Kidney capillary endothelial cell (primary cell): Measurements from ENCODE around the gene TOMM20.
"Not testable (repeated sequence)": the region's sequence is repeated elsewhere in the genome, so short reads cannot be mapped to it uniquely, and the experiment has no call there.

Experiments used
- DNase-seq: peaks from one replicate; pipeline ENCODE4 v3.0.0-alpha.2; 2018; ENCODE audit warnings: low spot score

TOMM20 gene

DNA sequence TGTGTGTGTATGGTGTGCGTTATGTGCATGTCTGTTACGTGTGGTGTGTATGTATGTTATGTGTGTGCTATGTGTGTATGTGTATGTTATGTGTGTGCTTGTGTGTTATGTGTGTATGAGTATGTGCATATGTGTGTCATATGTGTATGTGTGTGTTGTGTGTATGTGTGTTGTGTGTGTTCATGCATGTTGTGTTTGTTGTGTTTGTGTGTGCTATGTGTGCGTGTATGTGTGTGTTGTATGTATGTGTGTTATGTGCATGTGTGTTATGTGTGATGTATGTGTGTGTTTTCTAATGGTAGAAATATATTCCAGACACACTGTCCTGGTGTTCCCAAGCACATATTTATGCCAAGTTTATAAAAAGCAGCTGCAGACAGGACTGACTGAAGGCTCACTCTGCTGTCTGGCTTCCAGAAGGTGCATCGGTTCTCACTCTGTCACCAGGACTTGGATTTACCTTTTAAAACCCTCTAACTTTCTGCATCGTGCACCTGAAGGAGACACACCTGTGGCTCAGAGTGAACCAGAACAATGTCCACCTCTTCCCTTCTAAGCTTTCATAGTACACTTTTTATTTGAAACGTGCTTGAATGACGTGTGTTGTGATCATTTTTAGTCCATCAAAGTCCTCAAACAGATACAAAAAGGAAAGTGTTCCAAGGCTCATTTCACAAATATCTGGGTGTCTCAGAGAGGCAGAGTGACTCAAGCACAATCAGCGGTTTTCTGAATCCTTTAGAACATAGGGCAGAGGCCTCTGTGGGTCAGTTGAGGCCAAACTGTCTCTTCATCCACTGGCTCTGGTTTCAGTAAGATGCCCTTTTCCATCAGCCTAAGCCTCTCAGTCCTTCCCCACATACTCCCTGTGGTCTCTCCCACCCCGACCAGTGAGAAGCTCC is 49.9 kb downstream of the TOMM20 start:
- no peak for DNase-seq

DNA sequence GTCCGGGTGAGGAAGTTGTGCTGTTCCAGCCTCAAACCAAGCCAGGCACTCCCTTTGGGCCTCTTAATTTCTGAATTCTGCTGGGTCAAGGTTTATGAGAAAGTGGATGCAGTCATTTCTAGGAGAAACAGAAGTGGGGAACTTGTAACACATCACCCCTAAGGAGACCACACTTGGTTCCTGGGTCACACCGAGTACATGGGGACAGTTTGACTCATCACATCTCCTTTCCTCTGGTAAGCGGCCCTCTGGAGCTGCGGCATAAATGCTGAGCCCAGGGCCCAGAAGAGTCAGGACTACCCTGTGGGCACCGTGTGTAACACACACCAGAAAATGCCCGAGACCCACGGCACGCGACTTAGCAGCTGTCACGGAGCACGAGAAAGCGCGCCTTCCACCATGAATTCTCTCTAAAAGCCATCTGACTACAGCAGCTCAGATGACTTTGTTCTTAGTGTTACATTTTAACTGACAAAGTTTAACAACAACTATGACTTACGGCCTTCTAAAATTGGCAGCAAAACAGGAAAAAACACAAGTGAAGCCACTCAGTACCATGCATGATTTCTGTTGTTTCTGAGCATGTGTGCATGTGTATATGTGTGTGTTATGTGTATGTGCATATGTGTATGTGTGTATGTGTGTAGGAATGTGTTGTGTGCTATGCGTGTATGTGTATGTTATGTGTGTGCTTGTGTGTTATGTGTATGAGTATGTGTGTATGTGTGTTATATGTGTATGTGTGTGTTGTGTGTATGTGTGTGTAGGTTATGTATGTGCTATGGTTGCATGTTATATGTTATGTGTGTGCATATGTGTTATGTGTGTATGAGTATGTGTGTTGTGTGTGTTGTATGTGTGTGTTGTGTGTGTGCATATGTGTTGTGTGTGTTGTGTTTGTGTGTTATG is 50.8 kb downstream of the TOMM20 start:
- no peak for DNase-seq

DNA sequence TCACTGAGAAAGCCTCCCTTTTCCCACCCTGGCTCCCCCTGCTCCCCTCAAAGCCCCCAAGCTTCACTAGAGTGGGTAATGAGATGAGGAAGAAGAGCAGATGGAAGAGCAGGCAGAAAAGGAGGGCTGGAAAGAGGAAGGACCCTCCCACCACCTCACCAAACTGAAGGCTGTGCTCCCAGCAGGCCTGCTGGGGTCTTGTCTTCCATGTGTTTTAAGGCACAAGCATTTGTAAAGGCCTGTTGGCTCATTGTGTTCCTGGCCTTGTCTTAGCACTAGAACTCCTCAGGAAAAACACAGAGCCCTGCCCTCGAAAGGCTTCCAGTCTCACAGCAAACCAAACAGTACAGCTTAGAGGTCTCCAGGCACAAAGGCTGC is 51.5 kb downstream of the TOMM20 start:
- DNase-seq, result no peak

DNA sequence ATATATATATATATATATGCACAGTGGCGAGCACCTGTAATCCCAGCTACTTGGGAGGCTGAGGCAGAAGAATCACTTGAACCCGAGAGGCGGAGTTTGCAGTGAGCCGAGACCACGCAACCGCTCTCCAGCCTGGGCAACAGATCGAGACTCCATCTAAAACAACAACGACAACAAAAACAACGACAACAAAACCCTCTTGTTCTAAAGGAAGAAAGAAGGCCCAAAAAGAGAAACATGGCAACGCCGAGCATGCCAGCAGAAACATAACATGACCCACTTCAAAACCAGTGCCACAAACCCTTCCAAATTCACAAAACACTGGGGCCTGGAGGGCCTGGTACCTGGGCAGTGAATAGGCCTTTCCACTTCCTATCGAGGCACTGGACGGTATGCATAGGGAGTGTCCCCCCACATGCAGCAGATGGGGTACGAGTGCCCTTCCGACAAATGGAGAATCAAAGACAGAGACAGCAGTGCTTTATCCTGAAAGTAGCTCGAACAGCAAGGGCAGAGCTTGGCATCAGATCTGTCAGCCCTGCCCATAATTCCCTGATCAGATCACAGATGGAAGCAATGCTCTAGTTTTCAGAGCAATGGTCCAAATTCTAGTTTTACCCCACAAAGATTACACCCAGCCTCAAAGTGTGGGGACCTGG is 52.0 kb downstream of the TOMM20 start:
- DNase-seq, result no peak

DNA sequence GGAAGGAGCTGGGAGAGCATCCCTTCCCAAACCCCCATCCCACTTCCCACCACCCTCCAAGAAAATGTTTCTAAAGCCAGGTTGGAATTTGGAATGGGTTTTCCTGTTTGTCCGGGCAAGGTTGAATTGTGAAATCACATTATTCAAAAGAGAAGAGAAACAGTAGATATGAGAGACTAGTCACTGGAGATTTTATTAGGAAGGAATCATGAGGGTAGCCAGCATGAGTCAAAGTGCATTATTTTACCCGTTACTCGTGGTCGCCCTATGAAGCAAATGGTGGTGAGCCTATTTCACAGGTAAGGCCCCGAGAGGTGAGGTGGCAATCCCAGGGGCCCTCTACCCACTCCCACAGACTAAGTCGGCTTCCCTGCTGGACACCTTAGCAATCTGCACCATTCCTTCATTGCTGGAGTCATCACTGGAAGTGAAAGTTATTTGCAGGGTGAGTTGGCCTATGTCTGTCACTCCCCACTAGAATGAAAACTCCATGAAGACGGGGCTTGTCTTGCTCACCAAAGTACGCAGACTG is 52.8 kb downstream of the TOMM20 start:
- no peak for DNase-seq

DNA sequence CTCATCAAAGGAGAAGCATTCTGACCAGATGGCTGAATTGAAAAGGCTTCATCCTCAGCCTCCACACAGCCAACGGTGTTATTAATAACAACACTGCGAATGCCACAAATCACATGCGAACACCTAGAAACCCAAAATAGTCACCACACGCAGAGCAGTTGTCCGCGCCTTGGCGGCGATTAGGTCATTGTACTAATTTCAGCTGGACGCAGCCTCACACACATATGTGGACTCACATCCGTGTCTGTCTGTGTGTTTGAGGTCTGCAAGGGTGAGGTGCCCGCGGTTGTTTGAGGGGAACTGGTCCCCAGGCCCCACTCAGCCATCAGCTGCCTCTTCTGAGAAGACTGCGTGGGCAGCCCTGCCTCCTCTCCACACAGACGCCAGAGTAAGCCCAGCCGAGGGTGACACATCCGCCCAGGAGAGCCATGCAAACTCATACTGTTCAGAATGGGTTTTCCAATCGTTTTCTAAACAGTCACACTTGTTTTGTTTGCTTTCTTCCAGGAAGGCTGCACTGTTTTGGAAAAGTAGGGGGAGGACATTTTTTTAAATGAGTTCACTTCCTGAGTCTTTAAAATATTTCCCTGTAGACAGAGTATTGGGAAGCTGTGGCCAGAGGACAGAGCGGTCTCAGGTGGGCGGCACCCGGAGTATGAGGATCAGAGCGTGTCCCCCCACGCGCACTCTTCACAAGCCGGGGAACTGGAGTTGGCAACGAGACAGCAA is 53.4 kb downstream of the TOMM20 start:
- peak; percentile 95 for DNase-seq

DNA sequence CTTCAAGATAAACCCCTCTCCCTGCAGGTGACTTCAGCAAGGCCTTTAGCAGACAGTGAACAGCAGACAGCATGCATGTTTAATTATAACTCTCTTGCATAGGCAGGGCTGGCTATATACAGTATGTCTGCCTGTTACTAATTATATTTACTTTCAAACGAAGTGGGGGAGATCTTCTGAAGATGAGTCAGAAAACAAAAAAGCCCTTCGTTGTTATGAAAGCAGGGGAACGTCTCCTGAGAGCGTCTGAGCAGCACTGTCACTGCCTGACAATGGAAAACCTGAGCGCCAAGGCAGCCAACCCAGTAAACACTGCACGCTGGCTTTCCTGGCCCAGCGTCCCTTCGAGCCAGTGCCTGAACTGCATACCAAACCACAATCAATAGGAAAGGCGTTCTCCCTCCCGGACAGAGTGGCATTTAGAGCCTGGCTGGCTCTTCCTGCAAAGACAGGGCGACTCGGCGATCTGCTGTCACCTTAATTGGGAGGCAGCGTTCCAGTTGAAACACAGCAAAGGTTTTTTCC is 54.1 kb downstream of the TOMM20 start:
- DNase-seq, result peak; percentile 63

DNA sequence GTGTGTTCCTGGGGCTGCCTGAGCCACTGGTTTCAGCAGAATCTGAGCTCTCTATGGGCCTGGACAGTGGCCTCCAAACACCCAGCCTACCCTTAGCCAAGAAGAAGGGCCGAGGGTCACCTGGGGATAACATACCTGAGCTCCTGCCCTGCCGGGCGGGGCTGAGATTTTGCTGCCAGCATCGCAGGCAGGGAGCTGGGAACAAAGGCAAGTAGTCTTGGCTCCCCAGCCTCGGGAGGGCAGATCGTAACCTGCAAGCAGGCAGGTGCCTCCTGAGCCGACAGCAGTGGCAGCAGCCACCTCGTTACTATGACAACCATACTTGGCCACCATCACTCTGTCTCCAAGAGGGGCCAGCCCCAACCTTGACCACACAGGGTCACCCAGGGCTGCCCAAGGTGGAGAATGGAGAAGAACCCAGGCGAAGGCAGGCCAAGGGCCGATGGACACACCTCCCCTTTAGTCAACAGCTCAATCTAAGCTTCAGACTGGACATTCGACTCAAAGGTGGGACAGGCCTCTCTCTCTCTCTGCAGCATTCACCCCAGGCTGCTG is 54.6 kb downstream of the TOMM20 start:
- DNase-seq, result no peak

DNA sequence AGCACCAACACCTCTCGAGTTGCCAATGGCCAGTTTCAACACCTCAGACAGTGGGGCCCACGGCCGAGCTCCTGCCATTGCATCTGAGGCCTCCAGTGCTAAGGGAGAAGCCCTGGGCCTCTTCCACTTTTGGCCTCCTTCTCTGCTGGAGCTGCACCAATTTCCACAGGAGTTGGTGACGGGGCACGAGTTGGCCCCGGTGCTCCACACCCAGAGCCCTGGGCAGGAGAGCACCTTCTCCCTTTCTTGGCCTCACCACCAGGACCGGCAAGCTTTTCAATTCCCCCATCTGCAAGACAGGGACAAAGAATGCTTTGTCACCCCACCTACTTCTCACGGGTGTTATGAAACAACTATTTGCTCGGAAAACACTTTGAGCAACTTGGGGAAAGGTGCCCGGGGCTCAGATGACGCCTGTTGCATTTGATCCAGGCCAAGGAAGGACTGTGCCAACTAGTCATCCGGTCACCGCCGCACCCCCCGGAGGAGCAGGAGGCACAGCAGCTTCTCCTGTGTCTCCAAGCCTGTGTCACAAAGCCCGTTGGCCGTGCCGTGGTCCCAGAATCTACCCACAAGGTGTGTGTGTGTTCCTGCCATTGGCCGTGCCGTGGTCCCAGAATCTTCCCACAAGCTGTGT is 55.2 kb downstream of the TOMM20 start:
- no peak for DNase-seq

DNA sequence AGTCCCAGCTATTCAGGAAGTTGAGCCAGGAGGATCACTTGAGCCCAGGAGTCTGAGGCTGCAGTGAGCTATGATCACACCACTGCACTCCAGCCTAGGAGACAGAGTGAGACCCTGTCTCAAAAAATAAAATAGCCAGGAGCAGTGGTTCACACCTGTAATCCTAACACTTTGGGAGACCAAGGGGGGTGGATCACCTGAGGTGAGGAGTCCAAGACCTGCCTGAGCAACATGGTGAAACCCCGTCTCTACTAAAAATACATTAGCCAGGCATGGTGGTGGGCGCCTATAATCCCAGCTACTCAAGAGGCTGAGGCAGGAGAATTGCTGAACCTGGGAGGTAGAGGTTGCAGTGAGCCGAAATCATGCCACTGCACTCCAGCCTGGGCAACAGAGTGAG is 56.1 kb downstream of the TOMM20 start:
- not testable (repeated sequence) for DNase-seq

DNA sequence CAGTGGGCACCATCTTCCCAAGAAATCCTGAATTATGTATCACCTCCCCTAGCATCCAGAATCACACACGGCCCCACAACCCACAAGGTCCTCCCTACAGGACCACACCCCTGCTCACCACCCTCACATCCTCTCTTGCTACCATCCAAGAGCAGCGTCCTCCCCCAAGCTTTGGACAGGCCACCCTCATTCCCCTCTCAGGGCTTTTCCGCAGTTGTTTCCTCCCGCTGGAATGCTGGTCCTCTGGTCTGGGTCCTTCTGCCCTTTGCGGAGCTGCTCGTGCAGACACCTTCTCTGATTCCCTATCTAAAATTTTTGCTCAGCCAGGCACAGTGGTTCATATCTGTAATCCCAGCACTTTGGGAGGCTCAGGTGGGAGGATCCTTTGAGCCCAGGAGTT is 56.5 kb downstream of the TOMM20 start:
- DNase-seq, result no peak

DNA sequence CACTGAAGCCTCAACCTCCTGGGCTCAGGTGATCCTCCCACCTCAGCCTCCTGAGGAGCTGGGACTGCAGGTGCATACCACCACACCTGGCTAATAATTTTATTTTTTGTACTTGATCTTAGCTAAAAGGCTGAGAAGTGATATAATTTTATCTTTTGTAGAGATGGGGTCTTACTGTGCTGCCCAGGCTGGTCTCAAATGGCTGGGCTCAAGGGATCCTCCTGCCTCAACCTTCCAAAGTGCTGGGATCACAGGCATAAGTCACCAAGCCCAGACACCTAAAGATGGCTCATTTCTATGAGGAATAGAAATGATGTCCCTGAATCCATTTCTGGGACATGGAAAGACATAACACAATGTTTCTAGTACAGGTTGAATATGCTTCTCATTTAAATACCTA is 57.8 kb downstream of the TOMM20 start:
- no peak for DNase-seq

DNA sequence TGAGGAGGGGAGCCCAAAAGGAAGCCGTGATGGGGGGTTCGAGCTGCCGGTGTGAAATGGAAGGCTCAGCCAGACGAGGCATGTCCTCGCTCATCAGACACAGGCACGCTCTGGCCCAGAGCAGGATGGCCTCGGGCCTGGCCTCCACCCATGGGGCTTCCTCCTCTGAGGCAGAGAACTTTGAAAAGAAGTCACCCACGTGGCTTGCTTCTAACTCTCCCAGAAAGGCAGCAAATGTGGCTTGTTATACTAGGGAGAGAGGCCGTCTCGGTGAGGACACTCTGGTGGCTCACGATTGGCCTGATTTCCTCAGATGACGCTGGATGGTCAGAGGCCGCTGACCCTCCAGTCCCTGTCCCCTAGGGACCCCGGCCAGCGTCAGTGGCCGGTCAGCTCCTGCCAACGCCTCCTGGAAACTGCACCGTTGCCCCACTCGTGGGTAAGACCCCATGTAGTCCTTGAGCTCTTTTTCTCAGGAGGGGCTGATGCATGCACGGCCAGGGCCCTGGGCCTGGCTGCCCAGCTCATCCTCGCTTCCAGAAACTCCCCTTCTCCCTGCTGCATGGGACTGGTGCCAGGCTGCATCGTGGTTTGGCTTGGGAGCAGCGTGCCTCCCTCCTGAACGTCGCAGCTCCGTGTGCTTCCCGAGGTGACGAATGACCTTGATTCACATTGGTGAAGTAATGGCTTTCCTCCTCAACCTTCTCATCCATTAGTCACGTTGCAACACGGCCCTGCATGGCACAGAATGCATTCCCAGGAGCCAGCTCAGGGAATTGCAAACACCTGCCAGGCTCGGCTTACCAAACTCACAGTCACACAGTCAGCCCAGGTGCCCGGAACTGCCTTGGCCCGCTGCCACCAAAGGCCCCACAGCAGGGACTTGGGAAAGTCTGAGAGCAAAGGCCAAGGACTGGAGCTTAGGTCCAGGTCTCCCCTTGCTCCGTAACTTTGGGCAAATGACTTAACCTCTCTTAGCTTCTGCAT is 58.8 kb downstream of the TOMM20 start:
- DNase-seq, result no peak

DNA sequence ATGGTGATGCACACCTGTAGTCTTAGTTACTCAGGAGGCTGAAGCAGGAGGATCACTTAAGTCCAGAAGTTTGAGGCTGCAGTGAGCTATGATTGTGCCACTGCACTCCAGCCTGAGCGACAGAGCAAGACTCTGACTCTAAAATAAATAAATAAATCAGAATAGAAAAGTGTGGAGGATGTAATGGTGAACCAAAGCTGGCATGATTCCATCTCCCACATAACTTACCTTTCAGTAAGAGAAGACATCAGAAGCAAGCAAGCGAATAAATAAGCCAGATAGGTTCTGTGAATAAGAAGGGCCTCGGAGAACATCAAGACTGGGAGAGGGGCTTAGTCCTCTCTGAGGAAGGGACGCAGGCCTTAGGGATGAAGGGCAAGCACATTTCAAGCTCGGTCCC is 59.5 kb downstream of the TOMM20 start:
- no peak for DNase-seq

DNA sequence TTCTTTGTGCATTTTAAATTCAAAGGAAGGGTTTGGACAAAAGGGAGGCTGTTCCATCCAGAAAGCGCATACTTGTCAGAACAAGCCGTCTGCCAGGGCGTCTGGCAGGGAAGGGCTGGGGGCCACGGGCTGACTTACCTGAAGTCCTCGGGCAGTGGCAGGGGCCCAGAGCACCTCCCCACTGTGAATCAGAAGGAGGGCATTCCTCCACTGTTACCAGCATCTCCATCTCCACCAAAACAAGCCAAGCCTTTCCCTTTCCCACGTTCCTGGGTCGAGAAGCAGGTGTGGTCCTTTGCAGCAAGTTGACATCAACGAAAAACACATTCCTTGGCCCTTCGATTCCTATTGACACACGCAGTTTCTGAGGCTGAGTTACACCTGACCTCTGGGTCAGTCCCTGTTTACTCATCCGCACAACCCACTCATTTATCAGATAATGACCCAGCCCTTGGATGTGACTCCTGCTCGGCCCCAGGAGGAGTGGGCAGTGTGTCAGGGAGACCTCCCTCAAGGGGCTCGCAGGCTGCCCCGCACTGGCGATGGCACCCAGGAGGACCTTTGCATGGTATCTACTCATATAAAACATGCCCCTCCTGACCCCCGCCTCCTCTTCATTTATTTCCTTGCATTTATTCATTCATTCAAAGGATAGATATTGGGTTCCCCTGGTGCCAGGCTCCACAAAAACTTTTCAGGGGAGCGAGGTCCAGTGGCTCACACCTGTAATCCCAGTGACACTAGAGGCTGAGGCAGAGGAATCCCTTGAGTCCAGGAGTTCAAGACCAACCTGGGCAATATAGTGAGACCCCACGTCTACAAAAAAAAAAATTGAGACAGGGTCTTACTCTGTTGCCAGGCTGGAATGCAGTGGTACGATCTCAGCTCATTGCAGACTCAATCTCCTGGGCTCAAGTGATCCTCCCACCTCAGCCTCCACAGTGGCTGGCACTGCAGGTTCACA is 60.2 kb downstream of the TOMM20 start:
- no peak for DNase-seq

DNA sequence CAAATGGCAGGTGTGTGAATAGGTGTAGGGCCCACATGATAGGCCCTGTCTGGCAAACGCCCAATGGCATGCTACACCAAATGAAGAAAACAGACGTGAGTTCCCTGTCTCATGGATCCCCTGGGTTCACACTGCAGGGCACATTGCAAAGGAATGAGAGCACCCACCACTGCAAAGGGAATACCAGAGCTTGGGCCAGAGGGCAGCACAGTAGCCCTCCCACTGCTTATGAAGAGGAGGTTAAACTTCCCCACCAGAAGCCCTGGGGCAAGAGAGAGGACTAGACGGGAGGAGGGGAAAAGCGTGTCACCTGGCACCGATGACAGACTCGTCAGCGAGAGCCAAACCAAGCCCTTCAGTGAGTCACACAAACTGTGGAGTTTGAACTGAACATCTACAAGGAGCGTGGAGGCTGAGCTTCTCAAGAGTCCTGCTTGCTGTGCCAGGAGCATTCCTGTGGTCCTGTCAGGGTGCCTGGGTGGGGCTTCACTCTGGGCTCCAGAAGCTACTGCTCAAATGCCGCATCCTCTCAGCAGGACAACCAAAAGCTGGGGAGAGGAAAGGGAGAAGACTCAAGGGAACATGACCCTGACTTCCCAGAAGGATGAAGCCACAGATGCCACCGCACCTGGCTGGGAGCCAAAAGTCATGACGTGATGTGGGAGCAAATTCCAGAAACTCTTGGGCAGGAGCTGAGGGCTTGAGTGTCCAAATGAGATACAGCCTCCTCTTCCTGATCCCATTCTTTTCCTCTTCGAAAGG is 61.1 kb downstream of the TOMM20 start:
- peak; percentile 47 for DNase-seq

DNA sequence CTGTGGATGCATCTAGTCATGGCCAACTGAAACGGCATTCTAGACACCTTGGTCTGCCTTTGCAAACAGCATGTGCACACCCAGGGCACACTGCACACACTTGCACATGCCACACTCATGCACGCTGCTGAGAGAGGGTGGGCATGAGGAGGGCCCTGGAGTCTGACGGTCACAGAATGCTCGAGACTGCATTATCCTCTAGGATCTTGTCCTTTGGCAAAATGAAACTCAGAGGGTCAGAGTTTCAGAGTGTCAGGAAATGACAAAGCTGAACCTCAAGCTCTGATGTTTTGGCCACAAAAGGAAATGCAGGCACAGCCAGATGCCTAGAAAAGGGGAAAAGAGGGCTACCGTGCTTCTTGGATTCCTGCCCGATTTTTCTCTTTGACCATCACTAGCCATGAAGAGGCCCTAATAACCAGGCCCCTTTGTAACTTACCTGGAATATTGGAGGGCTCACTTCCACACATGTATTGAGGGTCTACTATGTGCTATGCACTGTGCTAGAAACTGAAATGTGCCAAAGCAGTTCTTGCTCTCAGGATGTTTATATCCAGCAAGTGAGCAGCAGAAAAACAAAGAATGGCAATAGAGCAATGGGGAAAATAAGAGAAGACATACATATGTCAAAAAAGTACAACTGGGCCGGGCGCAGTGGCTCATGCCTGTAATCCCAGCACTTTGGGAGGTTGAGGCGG is 65.4 kb downstream of the TOMM20 start:
- no peak for DNase-seq
